HCEC 1CT (cell line): ENCODE data around the gene ST6GALNAC2.
"Not testable (repeated sequence)": the region's sequence is repeated elsewhere in the genome, so short reads cannot be mapped to it uniquely, and the experiment has no call there.

Experiments
- DNase-seq: peaks from one replicate; pipeline ENCODE4 v3.0.0-alpha.2; 2017

ST6GALNAC2 gene

DNA sequence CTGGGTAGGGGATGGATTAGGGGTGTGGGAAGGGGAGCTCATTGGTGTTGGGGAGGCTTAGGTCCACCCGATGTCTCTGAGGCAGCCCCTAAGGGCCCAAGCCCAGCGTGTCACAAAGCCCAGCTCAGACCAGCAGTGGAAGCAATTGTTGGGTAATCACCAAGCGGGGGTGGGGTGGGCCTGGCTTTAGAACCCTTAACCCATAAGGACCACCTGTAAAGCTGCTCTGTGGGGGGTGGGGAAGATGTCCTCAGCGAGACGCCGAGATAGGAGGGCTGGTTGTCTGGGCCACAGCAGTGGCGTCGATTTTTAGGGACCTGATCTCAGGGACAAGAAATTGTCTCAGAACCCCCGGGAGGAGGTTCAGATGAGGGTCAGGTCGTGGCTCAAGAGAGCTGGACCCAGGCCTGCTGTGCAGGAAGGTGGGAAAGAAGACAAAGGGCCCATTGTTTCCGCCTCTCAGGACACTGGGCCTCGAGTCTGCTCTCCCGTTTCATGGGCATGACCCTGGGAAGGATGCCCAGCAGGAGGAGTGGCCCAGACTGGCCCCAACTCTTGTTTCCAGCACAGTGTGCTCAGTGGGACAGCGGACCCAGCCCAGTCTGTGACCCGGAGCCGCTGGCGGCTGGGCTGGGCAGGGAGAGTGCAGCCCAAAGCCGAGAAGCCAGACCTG, 15.9 kb downstream of the ST6GALNAC2 start:
- DNase-seq = no peak

DNA sequence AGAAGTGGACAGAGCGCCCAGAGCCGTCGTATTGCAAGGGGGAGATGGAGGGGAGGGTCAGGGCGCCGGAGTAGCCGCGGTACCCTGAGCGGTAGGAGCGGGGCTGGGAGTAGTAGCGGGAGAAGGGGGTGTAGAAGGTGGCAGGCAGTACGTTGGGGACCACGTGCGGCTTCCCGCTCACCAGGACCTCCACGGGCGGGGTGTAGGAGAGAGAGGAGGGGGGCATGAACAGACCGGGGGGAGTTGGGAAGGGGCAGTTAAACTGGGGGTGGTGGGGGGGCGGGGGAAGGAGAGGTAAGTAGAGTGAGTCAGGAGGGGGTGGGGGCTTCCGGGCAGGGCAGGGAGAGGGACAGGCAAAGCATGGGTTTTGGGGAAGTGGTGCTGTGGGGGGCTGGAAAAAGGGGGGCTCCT, 16.8 kb downstream of the ST6GALNAC2 start:
- DNase-seq = no peak

DNA sequence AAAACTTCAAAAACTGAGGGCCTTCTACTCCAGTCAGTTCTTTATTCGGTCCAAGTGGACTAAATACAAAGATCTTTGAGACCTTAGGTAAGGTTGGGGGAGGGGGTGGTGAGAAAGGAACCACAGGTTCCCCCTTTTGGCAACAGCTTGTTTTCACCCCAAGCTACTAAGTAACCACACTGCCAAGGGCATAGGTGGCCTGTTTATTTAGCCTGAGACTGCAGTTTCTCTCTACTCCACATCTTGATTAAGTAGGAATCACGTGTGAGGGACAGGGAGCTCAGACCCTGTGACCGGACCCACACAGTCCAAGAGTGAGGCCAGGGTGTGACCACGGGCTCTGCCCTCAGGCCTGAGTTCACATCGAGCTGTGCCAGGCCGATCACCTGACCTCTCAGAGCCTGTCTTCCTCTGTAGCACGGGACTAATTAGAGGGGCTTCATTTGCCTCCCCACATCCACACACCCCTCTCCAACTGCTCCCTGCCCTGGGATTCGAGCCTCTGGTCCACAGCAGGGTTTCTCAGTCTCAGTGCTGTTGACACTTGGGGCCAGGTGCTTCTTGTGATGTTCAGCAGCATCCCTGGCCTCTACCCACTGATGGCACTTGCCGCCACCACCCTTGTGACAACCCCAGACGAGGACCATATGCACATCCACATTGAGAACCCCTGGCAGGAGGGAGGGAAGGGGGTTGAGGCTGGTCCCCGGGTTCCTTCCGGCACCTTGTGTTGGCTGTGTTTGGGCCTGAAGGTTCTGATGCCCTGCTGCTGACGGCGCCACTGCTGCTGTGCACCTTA, 17.8 kb downstream of the ST6GALNAC2 start:
- DNase-seq = no peak

DNA sequence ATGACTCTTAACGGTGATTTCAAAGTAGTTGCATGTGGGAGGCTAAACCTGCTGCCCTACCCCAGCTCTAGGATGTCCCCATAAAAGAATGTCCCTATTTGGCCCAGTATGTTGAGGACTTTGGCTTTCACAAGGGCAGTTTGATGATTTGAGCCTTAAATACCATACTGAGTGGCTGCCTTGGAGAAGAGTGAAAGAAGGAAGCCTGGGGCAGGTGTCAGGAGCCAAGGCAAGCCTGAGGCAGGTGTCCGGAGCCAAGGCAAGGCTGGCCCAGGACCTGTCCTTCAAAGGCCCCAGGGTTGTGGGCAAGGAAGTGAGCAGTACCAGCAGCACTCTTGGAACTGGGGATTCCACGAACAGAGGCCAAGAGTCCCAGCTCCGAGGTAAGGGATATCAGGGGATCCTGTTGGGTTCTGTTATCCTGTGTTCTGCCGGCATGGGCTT, 18.6 kb downstream of the ST6GALNAC2 start:
- DNase-seq = no peak

DNA sequence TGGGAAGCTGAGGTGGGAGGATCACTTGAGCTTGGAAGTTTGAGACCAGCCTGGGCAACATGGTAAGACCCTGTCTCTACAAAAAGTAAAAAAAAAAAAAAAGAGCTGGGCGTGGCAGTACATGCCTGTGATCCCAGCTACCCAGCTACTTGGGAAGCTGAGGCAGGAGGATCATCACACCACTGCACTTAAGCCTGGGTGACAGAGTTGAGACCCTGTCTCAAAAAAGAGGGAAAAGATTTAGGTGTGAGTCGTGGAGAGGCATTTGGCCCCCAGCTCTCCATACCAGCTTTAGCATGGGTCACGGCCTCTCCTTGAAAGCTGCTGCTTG, 19.1 kb downstream of the ST6GALNAC2 start:
- no peak for DNase-seq

DNA sequence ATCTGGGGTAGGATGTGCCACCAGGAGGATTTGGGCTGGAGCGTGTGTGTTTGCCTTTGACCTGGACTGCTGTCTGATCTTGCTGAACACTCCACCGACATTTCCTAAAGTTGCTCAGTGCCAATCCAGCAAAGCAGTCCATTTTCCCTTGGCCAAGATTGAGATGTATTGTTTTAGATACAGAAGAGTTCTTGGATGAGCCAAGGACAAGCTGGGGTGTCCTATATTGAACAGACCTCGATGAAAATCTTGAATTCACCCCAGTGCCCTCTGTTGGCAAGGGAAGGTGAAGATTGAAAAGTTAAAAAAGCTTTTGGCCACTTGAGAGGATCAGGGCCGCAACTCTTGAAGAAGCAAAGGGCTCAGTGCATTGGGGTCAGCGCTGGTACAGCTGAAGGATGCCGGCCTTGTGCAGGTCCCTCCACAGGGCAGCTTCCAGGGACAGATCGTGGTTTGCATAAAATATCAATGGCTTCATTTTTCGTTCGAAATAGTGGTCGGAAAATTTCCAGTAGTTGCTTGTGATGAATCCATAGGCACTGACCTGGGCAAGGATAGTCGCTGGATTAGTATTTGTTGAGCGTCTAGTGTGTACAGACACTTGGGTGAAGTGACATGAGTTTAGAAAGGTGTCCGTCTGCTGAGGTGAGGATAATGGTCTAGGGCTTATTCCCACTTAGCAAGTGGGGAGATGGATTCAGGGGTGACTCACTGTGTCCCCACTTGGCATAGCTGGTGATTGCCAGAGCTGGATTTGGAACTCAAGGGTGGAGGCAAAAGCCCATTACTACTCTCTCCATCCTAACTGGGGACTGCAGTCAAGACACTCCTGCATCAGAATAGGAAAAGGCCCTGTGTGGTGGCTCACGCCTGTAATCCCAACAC, 19.7 kb downstream of the ST6GALNAC2 start:
- no peak for DNase-seq

DNA sequence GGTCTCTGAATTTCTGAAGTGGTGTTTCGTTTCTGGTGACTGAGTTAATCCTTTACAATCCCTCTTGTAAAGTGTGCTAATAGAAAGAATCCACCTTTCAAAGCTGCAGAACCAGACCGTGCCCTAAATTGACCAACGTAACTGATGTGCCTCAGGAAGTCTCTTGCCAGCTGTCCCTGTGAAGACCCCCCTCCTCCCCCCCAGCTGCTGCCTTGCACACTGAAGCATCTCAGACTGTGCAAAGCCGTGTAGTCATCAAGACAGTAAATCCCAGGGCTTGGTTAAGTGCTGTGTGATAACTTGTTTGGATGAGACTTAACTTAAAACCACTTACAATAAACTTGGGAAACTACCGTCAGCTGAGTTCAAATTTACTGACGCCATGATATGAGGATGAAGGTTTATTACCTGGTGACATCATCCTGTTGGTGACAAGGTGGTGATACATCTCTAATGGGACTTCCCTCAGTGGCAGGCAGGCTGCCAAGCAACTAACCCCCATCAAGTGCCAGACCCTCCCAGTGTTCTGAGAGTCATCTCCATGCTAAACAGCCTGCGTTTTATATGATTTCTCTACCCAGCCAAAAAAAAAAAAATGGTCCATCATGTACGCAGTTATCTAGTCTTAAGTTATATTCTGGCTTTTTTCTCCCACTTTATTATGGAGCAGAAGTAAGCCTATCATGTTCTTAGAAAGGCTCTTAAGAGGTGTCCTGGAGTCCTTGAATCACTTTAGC, 20.5 kb downstream of the ST6GALNAC2 start:
- DNase-seq = peak; percentile 42

DNA sequence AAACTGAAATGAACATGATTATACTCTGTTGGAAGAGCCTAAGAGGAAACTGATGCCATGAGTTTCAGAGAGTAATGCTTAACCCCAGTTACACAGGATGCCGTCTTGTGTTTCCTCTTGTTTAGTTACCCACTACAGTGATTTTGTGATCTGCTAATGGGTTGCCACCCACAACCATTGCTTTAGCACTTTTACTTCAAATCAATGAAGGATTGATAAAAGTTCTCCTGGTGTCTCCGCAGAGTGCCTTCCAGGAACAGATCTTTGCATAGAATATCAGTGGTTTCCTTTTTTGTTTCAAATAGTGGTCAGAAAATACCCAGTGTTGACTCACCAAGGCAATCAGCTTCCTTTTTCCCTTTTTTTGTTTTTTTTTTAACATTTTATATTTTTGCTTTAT, 22.3 kb downstream of the ST6GALNAC2 start:
- not testable (repeated sequence) for DNase-seq

DNA sequence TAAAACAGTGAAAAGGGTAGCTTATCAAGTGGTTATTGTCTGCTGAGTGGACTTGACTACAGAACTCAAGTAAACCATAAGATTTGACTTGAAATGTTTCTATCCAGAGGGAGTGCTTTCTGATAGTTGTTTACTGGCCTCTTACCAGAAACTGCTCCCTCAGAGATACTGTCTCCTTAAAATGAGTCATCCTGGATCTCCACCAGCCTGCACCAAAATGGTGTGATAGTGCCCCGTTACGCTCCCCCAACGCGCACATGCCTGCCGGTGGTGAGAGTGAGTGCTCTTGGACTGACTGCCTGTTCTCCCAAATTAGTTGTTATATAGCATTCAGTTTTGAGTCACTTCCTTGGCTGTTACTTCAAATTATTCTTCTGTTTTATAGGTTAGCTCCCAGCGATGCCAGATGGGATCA, 22.9 kb downstream of the ST6GALNAC2 start:
- DNase-seq = peak; percentile 95

DNA sequence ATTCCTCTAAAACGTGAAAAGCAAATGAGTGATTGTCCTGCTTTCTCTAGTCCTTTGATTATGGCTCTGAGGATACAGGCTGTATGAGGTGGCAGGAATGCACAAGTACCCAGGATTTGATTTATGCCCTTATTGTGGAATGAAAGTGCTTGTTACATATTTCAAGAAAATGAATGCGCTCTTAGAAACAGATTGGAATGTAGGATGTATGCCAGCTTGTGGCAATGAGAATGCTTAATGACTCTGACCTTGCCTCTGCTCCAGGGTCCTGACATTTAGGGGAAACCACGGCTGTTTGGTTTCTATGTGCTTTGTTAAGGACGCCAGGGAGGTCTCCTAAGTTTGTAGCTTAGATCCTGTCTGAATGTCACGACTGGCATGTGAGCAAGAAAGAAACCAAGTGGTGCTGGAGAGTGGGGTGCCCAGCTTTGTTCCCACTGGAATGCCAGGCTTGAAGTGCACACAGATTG, 23.8 kb downstream of the ST6GALNAC2 start:
- DNase-seq = peak; percentile 74

DNA sequence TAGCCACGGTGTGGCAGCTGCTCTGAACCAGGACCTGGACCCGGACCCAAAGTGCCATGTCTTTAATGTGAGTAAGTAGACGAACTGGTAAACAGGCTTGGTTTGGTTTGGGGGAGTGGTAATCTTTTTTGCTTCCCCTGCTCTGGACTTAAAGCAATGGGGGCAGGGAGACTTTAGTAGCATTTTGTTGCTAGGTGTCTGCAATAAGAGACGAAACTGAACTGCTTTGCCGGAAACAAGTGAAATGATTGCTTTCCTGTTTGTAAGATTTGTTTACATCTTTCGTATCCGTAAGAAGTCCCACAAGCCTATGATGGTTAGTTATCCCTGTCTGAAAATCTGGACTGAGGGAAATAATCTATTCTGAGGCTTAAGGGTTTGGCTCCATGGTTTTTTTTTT, 24.3 kb downstream of the ST6GALNAC2 start:
- peak; percentile 46 for DNase-seq

DNA sequence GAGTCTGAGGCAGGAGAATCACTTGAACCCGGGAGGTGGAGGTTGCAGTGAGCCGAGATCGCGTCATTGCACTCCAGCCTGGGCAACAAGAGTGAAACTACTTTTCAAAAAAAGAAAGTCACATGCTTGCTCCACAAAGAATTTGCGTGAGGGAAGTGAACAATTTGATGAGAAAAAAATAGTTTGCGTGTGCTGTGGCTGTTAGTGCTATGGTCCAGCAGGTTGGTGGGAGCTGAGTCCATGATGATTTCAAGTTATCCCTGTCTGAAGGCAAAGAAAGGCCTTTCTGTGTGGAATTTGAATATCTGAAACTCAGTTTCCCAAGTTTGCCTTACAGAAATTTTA, 24.8 kb downstream of the ST6GALNAC2 start:
- no peak for DNase-seq

DNA sequence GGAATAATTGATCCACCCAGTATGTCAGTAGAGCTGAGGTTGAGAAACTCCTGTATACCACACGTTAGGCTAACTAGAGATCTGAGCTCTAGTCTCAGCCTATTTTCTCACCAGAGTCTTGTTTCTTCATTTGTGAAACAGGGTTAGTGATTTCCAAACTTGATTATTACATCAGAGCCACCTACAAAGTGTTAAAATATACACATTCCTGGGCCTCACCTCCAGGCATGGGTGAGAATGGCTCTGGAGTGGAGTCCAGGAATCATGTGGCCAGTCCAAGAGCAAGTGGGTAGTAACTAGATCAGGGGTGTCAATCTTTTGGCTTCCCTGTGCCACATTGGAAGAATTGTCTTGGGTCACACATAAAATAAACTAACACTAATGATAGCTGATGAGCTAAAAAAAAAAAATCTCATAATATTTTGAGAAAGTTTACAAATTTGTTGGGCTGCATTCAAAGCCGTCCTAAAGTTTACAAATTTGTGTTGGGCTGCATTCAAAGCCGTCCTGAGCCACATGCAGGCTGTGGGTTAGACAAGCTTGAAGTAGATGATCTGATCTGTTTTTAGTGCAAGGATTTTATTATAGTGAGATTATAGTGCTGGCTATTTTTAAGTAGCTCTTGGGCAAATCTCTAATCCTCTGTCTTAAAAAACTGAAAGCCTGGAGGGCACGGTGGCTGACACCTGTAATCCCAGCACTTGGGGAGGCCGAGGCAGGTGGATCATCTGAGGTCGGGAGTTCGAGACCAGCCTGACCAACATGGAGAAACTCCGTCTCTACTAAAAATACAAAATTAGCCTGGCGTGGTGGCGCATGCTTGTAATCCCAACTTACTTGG, 25.4 kb downstream of the ST6GALNAC2 start:
- no peak for DNase-seq

DNA sequence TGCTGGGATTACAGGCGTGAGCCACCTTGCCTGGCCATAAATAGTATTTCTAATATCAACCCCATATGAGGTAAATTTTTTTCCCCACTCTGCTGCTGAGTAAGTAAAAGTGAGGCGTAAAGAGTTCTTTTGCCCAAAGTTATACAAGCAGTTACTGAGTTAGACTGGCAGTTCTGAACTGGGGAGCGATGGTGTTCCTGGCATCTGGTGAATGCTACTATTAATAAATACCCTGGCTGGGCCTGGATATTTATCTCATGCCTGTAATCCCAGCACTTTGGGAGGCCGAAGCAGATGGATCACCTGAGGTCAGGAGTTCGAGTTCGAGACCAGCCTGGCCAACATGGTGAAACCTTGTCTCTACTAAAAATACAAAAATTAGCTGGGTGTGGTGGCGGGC, 26.2 kb downstream of the ST6GALNAC2 start:
- DNase-seq = not testable (repeated sequence)

DNA sequence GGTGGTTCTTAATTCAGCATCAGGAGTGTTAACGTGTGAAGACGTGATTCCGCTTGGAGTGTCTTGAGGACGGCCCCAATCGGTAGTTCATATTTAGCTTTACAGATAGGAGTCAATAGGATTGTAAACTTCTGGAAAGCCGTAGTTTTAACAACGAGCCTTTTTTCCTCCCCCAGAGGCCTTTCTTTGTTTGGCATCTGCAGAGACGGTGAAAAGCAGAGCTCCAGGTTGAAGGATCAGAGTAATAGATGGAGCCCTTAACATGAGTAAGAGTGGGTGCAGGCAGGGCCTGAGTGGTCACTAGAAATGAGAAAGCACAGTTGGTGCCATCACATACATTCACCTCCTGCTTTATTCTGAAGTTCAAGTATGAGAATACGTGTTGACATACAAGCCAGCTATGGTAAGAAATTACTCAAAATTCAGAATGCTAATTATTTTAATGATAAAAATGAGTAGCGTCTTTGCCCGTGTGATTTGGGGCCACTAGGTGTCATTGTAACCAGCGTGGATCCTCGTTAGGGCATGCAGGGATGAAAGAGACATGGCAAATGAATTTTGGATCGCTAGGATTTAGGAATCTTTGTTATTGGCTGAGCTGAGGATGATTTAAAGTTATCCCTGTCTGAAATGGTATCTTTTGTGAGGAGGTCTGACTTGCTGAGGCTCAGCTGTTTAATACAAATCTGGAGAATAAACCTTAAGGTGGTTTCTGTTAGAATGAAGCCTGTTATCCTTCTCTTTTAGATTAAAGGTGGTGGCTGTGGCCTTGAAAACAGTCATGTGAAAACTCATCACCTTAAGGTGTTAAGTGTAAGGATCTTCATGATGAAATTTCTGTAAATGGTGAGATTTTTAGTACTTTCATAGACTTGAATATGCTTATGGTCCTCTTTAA, 27.2 kb downstream of the ST6GALNAC2 start:
- DNase-seq = peak; percentile 35

DNA sequence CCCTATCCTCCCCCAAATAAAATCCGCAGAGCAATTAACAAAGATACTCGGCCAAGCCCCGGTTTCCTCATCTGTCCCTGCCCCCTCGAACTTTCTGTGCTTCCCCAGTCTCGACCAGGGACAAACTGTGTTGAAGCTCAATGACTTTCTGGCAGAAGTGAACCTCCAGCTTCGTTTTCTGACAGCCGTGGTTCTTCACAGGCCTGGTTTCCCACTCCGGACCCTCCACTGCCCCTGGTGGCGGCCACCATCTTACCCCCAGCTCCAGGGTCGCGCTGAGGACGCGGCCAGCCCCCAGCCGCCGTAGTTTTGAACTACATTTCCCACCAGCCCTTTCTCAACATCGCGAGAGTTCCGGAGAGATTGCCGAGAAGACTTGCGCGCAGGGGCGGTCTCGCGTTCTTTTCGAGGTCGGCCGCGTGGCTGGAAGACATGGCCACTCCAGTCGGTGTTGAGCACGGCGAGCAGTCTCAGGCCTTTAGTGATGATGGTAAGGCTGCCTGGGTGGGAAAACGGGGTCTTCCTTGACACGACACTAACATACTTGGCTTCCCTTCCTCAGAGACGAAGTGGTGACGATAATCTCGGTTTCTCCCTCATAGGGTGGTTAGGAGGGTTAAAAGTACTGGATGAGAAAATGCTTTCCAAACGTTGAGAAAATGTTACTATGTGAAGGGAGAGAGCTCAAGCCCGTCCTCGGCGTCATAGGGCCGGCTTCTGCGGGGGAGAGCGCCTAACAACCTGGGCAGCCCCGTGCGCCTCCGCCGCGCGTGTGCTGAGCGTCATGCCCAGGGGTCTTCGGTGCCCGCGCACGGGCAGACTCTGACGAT, 28.1 kb downstream of the ST6GALNAC2 start:
- DNase-seq = peak; percentile 93

DNA sequence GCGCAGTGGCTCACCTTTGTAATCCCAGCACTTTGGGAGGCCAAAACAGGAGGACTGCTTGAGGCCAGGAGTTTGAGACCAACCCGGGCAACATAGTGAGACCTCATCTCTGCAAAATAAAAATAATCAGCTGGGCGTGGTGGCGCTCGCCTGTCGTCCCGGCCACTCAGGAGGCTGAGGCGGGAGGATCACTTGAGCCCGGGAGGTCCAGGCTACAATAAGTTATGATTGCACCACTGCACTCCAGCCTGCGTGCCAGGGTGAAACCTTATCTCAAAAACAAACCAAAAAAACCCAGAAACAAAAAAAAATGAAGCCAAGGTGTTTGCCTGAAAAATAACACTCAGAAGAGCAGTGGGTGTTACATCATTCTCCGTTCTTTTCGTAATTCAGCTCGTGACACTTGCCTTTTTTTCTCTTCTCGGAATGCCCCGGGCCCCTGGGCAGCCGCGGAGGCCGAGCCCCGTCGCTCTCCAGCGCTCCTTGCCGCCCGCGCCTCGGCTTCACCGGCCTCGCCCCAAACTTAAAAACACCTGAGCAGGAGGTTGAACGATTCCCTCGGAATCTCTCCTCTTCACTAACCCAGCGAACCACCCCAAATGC, 28.8 kb downstream of the ST6GALNAC2 start:
- DNase-seq = no peak

DNA sequence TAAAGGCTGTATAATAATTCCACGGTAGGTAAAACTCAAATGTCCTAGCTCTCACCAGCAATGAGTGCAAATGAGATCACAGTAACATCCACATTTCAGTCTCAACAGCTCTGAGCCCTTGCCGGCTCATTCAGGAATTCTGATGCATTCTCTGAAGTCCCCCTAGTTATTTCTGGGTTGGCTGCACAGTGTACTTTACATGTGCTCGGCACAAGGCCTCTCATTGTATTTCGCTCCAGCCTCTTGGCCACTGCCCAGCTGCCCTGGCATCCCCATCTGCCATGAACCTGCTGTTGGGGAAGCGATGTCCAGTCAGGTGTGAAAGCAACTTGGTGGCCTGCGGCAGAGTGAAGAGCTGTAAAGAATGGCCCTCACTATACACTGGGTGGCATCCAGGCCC, 31.5 kb downstream of the ST6GALNAC2 start:
- DNase-seq = no peak

DNA sequence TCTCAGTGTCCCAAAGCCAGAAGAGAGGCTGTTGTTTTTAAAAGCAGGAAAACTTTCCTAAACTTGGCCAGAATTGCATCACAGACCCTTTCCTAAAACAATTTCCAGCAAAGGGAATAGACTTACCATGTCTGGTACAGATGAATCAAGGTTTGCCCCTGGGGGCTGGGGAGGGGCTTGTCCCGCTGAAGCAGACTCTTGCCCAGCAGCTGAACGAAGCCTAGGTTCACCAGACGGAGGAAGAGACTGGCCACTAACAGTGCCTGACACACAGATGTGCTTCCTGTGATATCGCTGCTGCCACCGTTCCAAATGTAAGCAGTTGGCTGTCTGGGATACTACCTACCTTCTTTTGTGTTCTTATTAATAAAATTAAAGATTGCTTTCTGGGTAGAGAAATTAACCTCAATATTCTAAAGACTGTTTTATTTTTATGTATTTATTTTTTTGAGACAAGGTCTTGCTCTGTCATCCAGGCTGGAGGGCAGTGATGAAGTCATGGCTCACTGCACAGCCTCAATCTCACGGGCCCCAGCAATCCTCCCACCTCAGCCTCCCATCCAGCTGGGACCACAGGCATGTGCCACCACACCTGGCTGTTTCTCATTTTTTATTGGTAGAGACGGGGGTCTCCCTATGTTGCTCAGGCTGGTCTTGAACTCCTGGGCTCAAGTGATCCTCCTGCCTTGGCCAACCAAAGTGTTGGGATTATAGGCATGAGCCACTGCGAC, 32.3 kb downstream of the ST6GALNAC2 start:
- DNase-seq = no peak
